Kidney capillary endothelial cell (primary cell): Measurements from ENCODE around the gene UGT1A3.

ENCODE experiments used
- DNase-seq: peaks from one replicate; pipeline ENCODE4 v3.0.0-alpha.2; 2018; ENCODE audit warnings: low spot score

The UGT1A3 gene

GRCh38 chr2:233796254-233796653 is 67.4 kb downstream of the UGT1A3 start:
- no peak for DNase-seq

GRCh38 chr2:233798335-233799086 is 69.7 kb downstream of the UGT1A3 start:
- no peak for DNase-seq

- DNase-seq, result no peak
Observed at GRCh38 chr2:233799087-233799665, 70.3 kb downstream of the UGT1A3 start.

DNA sequence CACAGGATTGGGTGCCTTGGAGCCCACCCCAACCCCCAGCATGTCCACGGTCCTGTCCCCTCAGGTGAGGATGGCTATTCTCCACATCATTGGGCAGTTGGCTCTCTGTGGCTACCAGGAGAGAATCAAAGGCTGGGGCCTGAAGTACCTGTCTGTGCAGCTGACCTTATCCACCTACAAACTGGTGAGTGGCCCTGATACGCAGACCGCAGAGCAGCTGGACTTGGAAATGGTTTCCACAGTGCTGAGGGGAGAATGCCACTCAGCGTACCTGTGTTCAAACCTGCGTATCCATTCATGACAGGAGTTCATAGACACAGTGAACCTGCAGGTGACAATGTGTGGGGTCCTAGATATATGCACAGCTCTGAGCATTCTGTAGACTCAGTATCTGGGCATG is 70.9 kb downstream of the UGT1A3 start:
- no peak for DNase-seq

DNA sequence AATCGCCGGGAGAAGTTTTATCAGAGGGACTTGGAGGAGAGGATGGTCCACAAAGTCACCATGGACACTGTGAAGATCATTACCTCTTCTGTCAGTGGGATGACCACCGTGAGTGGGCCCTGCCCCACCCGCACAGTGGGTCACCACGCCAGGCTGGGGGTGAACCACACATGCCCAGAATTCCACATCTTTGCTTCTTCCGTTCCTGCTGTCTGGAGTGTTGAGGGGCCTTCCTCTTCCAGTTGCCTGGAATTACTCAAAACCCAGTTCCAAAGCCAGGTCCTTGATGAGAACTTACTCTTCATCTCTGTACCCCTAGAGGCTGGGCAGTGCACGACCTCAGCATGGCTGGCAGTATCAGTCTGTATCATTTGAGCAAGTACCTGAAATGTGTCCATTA is 71.4 kb downstream of the UGT1A3 start:
- no peak for DNase-seq

- no peak for DNase-seq
Observed at GRCh38 chr2:233801357-233802131, 72.7 kb downstream of the UGT1A3 start.

GRCh38 chr2:233802132-233802815 is 73.4 kb downstream of the UGT1A3 start:
- DNase-seq, result no peak

DNA sequence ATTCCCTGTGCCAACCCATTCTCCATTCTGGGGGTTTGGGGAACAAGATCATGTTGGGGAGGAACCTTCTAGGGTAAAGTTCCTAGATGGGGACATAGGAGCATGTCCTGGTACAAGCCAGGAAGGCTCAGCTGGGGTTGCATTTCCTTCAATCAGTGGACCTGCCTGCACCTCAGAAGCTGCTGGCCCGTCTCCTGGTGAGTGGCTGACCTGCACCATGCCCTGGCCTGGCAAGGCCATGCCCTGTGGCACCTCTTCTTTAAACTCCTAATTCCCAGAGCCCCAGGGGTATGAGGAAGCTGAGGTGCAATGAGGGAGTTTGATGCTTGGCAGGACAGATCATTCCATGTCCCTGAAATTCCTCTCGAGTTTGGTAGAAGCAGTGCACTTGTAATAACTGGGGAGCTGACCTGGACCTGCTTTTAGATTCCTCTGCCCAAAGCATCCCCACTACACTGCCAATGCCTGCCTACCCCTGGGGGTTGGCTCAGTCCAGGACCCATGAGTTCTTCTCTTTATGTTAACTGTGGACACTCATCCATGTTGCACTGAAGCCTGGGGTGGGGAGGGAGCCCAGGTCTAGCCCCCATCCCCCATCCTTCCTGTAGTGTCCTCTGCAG is 74.6 kb downstream of the UGT1A3 start:
- DNase-seq, result no peak

DNA sequence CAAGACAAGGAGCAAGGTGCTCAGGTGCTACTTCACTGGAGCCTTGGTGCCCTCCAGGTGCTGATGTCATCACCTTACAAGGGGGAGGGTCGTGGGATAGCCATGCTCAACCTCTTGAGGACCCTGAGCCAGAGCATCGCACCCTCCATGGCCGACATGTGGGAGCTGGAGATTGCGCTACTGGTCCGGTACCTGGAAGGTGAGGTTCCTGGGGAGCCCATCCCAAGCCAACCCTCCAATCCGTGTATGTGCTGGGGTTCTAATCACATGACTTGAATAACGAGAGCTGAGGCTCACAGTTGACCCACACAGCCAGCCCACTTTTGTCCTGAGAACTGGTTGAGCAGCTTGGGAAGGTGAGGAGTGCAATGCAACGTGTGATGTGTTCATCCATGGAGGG is 75.2 kb downstream of the UGT1A3 start:
- DNase-seq, result no peak

DNA sequence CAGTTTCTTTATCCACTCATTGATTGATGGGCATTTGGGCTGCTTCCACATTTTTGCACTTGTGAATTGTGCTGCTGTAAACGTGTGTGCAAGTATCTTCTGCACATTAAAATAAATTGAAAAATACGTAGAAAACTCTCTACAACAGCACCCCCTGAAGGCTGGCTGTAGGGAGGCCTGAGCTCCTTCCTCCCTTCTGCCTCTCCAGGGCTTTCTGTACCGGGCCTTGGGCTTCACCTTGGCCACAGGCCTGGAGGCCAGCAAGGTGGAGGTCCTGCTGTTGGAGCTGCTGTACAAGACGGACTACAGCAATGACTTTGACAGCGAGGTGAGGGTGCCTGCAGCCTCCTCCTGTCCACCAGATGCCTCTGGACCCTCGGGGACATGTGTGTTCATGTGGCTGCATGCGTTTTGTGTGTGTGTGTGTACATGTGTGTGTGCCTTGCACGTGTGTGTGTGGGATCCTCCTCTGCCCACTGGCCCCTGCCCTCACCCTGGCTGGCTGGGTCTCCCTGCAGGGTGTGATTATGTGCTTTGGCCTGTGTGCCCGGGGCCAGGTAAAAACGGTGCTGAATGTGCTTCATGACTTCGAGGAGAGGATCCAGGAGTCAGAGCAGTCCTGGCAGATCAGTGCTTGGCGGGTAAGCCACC is 78.5 kb downstream of the UGT1A3 start:
- DNase-seq, result no peak

- no peak for DNase-seq
Observed at GRCh38 chr2:233807966-233808935, 79.4 kb downstream of the UGT1A3 start.

DNA sequence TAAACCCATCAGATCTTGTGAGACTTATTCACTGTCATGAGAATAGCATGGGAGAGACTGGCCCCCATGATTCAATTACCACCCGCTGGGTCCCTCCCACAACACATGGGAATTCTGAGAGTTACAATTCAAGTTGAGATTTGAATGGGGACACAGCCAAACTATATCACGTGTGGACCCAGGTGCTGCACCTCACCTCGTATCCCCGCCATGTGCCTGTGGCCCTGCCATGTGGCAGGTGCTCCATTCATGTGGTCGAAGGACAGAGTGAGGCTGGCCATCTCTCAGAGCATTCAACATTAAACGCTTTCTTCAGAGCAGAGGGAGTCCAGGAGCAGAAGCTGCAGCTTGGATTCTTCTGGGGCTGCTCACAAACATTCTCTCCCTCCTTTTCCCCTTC is 81.5 kb downstream of the UGT1A3 start:
- no peak for DNase-seq

DNA sequence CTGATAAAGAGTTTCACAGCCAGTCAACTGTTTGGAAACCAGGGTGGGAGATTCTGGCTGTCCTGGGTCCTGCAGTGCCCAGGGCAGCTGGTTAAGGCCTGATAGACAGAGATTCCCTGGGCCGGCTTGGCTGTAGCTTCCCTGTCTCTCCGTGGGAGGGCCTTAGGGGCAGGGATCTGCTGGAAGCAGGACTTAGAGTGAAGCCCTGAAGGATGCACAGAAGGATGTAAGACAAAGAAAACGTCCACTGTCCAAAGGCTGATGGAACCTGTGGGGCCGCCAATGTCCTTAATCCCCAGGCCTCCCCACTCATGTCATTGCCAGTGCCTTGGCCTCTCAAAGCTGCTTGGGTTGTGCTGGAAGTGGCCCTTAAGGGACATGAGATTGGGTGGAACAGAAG is 82.2 kb downstream of the UGT1A3 start:
- DNase-seq, result no peak

DNA sequence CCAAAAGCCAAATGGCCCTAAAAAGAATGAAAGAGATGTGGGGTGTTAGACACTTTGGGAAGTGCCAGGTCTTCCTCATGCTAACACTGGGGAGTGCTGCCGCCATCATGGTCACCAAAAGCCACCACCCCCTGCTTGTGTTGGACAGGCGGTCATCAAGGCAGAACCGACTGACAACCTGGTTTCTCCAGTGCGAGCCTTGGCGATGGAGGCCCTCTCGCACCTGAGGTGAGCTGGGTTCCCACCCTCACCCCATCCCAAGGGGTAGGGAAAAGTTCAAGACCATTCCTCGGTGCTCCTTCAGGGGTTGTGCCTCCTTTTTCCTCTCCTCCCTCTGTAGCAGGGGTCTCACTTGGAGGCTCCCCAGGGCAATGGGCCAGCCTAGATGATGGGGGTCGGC is 82.9 kb downstream of the UGT1A3 start:
- DNase-seq, result no peak

GRCh38 chr2:233813236-233814055 is 84.6 kb downstream of the UGT1A3 start:
- no peak for DNase-seq

- DNase-seq, result no peak
Observed at GRCh38 chr2:233814056-233814835, 85.4 kb downstream of the UGT1A3 start.

GRCh38 chr2:233815861-233816260 is 87.0 kb downstream of the UGT1A3 start:
- no peak for DNase-seq

DNA sequence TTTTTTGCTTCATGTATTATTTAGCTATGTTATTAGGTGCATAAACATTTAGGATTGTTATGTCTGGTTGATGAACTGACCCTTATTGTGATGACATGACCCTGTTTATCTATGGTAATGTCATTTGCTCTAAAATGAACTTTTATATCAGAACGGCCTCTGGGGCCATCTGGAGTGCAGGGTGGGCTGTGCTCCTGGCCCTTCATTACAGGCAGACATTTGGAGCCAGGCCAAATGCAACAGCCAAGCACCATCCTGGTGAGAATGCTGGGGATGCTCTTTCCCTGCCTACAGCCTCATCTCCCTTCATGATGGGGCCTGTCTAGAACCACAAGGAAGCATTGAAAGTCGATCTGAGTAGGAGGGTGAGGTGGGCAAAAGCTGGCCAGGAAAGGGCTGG is 87.5 kb downstream of the UGT1A3 start:
- no peak for DNase-seq

DNA sequence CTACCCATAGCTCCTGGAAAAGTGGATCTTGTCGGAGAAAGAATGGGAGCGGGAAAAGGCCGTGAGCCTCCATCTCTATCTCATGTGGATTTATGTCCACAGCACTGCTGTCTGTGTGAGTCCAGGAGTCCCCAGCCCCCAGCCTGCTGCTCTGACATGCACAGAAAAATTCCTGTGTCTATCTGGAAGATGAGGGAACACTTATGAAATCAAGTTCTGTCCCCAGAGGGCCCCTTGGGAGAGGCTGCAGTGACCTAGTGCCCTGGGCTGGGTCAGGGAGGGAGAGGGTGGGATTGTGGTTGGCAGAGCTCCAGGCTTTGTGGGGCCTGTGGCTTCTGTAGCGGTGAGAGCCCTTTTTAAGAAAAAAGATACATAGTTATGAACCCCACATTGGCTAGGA is 87.9 kb downstream of the UGT1A3 start:
- DNase-seq, result no peak
